EL (cell line): Measurements from ENCODE around the gene RNASE9.
"Not testable (repeated sequence)": the region's sequence is repeated elsewhere in the genome, so short reads cannot be mapped to it uniquely, and the experiment has no call there.

Source experiments
- DNase-seq: peaks from one replicate; pipeline ENCODE4 v3.0.0-alpha.2; 2016

The RNASE9 gene

GRCh38 chr14:20515846-20516245 lies 45.0 kb downstream of the RNASE9 start:
- DNase-seq: peak; percentile 38

GRCh38 chr14:20512177-20512905 lies 48.5 kb downstream of the RNASE9 start:
- DNase-seq: no peak

GRCh38 chr14:20508367-20508766 lies 52.5 kb downstream of the RNASE9 start:
- DNase-seq: no peak

GRCh38 chr14:20507537-20507936 lies 53.3 kb downstream of the RNASE9 start:
- DNase-seq: not testable (repeated sequence)

GRCh38 chr14:20506752-20507151 lies 54.1 kb downstream of the RNASE9 start:
- not testable (repeated sequence) for DNase-seq

- DNase-seq: not testable (repeated sequence)
Measured at GRCh38 chr14:20506276-20506675, 54.6 kb downstream of the RNASE9 start.
